Stimulated activated CD4-positive, alpha-beta T cell treated with anti-CD3 and anti-CD28 coated beads, Interleukin-2, amount 100 ng/mL, for 24 hours (primary cell): ENCODE results near the gene PAPLN.

ENCODE experiments used
- DNase-seq, 2 donors: peaks; one replicate each; pipeline ENCODE4 v3.0.0-alpha.2; 2020

Gene PAPLN

DNA sequence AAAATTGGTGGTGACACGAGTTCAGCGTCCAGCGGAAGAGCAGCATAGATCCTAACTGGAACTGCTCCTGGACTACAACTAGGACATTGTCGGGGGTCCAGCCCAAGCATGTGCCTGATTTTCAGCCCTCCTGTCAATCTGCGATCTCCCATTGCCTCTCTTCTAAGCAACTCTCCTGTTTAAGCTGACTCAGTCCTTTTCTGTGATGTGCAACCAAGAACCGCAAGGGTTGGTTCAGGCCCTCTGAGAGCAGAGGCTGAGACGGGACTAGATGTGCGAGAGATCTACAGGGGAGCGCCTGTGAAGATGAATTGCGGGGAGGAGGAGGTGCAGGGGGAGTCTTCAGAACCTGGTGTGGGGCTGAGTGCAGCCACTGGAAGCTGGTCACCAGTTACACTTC, 3.7 kb upstream of the PAPLN start:
- no peak for DNase-seq

DNA sequence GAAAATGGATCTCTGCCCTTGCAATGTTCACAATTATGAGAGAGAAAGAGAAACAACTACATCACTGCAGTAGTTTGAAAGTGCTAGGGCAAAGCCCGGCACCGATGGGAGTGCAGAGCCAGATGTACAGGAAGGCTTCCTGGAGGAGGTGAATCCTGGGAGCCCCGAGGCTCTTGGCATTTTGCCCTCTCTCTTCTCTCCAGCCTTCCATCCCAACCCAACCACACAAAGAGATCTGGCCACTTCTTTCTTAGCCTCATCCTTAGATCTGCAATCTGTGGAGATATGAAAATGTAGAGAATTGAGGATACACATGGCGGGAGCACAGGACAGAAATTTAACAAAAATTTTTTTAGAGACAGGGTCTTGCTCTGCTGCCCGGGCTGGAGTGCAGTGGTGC, 3.3 kb upstream of the PAPLN start:
- no peak for DNase-seq

DNA sequence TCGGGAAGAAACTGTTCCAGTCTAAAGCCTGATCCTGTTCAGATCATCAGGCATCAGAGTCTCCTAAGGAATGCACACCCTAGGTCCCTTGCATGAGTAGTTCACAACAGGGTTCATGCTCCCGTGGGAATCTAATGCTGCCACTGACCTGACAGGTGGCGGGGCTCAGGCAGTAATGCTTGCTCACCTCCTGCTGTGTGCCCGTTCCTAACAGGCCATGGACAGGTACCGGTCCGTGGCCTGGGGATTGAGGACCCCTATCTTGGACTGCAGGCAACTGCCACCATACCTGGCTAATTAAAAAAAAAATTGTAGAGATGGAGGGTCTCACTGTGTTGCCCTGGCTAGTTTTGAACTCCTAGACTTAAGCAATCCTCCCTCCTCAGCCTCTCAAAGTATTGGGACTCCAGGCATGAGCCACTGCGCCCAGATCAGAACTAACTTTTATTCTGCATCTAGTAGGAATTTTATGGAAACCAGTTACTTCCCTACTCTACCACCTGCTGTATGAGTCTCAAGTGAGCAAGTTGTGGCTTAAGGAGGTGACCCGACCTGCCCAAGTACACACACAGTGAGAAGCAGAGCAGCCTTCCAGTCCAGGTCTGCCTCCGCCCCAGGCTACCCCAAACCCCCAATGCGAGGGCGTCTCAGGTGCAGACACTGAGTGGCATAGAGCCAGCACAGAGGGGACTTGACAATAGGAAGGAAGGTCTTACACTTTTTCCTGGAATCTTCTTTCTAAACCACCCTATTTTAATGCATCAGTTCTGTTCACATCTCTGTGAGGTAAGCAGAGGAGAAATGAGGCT, 2.5 kb upstream of the PAPLN start:
- no peak for DNase-seq

DNA sequence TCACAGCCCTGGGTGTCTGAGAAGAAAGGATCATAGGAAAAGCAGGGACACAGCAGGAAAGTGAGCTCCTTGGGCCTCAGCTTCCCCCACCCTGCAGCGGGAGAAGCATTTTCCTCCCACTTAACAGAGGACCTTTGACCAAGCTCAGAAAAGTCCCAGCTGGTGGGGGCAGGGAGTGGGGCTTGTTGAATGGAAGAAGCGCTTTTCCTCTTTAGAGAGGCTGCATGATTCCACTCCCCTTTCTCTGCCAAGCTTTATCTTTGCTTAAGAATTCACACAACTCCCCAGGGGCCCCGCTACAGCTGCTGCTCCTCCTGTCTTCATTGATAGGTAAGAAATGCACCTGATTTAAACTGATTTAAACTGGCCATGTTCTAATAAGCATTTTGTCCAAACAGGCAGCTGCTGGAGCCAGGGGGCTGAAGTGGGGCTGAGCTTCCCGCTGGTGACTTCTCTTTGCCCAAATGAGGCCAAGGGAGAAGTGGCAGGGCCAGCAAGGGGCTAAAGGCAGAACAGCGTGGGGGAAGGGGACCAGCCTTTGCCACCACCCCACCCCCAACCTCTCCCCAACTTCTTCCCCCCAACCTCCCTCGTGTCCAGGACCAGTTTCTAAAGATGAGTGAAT, 1.7 kb upstream of the PAPLN start:
- DNase-seq = no peak

DNA sequence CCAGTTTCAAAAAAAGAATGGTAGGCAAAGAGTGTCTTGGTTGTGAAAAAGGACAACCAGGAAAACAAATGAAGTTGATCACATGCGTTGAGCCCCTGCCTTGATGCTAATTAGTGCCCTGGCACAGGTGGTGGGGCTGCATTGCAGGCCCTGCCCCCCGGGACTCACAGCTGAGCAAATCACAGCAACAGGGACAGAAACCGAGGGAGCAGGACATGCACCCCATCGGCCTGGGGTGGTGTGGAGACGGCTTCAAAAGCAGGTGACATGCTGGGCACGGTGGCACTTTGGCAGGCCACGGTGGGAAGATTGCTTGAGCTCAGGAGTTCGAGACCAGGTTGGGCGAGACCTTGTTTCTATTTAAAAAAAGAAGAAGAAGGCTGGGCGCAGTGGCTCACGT, 1.1 kb upstream of the PAPLN start:
- DNase-seq = no peak

DNA sequence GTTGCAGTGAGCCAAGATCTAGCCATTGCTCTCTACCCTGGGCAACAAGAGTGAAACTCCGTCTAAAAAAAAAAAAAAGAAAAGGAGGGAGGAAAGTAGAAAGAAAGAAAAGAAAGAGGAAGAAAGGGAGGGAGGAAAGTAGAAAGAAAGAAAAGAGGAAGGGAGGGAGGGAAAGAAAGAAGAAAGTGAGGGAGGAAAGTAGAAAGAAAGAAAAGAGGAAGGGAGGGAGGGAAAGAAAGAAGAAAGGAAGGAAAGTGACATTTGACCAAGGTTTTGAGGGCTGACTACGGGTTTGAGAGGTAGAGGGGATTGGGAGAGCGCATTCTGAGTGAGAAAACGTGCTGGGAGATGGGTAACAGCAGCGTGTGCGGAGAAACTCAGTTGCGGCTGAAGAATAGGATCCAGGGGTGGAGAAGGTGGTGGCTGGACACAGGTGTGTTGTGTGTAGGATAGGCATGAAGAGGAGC, 521 bp upstream of the PAPLN start:
- no peak for DNase-seq

DNA sequence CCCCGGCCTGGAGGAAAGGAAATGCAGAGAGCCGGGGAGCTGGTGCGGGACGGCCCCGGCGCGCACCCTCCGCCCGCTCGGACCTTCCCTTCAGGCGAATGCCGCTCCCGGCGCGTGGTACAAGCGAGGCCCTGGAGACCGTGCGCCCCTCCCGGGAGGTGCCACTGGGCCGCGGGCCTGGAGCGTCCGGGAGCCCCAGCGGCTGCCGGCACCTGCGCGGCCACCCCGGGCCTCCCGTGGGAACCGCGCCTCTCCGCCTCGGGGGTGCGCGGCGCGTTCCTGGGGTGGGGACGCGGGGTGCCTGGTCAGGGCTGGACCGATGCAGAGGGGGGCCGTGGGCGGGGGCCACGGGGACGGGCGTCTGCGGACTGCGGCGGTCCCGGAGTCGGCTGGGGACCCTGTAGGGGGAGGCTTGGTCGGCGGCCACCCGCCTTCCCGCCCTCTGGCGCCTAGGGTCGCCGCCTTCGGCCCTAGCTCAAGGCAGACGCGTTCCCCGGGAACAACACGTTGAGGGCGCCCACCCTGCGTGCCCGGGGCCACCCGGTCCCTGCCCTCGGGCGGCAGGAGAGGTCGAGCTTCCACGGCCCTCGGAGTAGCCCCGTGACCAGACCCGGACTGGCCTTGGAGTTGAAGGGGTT, 599 bp downstream of the PAPLN start:
- DNase-seq = no peak

DNA sequence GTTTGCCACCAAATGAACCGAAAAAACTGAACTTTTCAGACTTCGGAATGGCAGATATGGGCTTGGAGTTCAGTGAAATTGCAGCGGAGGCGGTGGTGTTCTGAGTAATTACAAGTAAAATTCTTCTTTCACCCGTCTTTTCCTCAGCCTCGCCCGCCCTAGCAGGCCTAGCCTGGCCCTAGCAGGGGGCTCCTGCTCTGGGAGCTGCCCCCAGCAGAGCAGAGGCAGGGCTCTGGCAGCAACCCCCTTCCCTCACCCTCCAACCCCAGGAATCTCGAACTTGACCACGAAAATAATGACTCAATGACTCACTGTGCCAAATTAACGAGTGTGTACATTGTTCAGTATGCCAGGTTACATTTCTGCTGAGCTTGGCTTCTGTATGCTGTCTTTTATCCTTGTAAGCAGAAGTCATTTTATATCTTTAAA, 1.1 kb downstream of the PAPLN start:
- no peak for DNase-seq

DNA sequence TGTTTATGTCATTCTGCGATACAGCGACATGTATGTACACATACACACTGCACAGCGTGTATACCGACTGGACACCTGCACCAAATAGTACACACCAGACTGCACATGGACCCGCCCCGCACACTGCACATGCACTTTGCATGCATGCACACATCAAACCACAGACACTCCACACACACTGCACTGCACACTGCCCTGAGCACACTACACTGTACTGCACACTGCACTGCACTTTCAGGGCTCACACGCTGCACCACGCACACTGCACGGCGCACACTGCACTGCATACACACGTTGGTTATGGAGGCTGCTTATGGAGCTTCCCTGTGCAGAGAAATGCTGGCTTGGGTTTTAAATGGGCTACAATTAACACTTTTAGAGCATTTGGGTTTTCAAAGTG, 1.6 kb downstream of the PAPLN start:
- DNase-seq = no peak

DNA sequence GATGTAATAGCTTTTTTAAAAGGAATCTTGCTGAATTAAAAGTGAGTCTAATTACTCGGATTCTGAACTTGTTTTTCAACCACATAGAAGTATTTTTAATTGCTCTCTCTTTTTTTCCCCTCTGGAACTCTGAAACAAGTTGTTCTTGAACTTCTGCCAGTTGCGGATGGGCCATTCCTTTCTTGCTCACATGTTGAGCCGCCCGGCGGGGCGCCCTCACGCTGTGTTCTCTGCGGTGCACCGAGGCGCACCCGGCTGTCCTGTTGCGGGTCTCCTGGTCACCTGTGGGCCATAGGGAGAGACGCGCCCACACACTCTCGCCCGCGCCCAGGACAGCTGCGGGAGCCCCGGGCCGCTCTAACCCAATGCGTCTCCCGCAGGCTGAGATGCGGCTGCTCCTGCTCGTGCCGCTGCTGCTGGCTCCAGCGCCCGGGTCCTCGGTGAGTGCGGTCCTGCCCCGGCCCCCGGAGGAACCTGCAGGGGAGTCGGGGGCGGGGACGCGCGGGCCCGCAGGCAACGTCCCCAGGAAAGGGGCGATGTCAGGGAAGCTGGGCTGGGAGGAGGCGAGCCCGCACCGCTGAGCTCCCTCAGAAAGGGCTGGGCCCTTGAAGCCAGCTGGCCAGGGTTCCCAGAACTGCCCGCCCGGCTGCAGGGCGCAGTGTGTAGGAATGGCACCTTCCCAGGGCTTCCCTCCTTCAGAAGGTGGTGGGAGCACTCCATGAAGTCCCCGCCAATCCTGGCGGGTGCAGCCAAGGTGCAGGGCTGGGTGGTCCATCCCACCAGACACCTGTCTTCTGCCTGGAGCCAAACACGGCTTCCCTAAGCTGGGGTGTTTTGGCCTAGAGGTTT, 2.3 kb downstream of the PAPLN start:
- DNase-seq = no peak

DNA sequence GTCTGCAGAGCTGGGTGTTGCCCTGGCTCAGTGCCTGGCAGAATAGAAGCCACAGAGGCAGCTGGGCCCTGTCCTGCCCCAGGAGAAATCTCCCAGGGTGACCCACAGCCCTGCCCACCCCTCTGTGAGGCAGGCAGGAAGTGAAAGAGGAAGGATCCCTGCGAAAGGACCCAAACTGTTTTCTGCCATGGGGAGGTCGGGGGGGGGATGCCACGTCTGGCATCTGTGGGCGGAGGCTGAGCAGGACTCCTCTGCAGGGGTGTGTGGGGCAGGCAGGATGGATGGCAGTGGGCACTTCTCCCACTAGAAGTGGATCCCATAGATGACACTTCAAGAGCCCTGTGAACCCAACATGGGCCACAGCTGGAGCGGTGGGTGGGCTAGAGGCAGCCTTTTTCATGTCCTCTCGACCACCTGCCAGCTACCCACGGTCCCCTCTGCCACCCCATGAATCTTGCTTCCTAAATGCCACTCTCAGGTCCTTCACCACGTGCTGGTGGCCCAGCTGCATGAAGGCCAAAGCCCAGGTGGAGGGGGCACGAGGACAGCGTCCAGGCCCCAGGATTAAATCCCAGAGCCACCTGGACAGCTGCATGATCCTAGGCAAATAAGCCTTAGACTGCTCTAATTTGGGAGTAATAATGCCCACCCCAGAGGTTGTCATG, 3.6 kb downstream of the PAPLN start:
- no peak for DNase-seq

DNA sequence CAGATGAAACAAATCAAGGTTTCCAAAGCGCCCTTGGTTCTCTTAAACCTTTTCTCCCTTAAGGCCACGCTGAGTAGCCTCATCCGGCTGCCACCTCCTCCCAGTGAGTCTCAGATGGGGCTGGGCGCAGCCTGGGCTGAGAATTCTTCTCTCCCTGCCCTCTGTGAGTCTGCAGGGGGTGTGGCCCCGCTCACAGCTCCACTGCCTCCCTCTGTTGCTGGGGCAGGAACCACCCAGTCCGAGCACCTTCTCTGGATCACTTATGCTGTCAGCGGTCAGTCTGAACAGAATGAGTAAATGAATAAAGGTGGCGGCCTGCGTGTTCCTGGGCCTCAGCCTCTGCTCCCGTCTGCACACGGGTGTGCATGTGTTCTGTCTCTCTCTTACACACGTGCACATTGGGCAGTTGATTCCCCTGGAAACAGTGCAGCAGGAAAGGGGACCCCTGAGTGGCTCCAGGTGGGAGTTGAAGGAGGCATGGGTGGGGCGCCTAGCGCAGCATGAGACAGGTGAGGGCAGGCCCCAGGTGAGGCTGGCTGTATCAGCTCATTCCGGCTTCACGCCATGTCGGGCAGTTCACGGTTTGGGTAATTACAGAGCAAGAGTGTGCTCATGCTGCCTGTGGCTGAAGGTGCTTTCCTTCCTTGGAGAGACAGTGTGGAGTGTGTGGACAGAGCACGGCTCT, 4.3 kb downstream of the PAPLN start:
- DNase-seq = no peak

DNA sequence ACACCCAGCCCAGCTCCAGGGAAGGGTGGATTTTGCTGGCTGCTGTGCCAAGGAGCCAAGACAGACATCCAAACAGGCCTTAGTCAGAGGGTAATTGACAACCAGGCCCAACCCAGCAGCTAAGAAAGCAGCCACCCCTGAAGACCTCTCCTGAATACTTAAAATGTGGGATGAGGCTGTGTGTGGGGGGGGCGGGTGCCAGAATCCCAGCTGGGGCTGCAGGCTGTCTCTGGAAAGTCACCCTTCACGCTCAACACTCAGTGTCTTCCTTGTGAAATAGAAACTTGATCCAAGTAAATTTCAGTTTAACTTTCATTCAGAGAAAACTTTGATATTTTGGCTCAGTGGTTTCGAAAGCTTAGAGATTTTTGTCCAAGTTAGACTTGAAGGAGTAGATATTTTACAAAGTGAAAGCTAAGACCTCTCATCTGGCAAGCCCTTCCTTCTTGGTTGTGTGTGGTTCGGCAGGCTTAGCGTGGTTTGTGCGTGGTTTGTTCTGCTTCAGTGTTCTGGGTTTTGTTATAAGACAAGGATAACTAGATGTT, 5.1 kb downstream of the PAPLN start:
- no peak for DNase-seq

DNA sequence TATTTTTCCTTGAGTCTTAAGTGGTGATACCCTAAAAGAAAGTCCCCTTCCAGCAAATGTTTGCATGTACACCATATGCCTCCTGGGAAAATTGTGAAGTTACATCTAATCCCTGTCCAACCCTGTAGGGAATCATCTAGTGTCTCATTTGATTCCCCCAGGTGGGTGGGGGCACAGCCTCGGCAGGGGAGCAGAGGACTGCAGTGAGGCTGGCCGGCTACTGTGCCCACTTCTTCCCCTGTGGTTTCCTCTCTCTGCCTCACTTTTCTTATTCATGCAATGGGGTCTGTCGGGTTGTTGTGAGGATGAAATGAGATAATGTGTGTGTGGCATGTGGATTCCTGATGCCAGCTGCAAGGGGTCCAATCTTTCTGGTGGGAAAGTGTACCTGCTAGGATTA, 6.0 kb downstream of the PAPLN start:
- no peak for DNase-seq

DNA sequence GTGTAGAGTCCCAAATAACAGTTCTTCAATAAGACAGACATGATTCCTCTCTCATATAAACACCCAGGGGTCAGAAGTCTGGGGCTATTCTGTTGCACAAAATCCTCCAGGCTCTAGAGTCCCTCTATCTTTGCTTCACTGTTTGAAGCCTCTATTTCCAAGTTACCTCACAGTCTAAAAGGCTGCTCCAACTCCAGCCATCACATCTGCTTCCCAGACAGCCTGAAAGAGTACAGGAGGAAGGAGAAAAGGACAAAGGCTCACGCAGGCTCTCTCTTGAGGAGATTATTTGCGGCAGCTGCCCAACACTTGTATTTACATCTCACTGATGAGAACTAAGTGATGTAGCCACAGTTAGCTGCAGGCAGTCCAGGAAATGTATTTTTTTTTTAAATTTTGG, 6.4 kb downstream of the PAPLN start:
- no peak for DNase-seq

DNA sequence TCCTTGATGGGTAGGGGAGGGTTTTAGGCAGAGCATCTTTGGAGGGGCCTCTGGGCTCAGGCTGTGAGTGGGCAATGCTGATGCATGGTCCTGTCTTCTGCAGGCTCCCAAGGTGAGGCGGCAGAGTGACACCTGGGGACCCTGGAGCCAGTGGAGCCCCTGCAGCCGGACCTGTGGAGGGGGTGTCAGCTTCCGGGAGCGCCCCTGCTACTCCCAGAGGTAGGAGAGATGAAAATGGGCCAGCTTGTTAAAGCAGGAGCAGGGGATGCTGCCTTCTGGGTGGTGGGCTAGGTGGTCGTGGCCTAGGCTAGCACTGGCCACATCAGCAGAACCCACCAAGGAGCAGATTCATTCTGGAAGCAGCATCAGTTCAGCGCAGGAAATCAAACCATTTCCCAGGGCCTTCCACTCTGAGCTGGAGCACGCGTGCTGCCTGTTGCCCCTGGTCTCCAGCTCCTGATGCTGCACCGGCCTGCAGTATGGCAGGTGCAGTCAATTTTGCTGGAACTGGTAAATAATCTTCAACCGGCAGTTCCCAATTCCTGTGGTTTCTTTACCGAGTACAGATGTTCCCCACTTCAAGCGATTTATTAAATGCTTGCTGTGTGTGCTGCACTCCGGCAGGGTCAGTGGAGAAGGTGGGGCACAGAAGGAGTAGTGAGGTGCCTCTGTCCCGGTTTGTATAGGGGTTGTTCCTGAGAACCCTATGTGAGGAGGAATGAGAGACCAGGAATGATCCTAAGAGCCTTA, 7.4 kb downstream of the PAPLN start:
- DNase-seq = no peak

DNA sequence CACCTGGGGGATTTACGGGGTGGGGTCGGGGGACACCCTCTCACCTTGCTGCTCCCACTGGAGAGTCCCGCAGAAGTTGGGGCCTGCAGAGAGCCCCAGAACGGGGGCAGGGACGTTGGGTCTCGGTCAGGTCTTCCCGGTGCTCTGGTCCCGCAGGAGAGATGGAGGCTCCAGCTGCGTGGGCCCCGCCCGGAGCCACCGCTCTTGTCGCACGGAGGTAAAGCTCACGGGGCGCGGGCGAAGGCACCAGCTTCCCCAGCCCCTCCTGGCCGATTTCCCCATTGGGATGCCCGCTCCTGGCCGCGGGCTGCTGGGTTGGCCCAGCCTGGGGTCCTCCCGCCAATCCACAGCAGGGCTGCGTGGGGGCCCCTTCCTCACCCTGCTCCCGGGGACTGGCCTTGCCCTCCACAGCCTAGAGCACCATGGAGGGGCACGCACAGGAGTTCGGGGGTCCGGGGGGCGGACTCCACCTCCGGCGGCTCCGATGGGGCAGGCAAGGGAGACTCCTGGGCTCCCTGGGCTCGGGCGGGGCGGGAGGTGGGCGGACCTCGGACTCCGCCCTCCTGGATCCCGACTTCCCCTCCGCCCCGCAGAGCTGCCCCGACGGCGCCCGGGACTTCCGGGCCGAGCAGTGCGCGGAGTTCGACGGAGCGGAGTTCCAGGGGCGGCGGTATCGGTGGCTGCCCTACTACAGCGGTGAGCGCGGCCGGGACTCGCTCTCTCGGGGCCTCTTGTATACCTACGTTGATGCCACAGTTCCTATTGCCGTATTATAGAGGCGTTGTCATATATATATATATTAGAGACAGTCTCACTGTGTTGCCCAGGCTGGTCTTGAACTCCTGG, 8.4 kb downstream of the PAPLN start:
- DNase-seq = peak; percentile 51 to 64

DNA sequence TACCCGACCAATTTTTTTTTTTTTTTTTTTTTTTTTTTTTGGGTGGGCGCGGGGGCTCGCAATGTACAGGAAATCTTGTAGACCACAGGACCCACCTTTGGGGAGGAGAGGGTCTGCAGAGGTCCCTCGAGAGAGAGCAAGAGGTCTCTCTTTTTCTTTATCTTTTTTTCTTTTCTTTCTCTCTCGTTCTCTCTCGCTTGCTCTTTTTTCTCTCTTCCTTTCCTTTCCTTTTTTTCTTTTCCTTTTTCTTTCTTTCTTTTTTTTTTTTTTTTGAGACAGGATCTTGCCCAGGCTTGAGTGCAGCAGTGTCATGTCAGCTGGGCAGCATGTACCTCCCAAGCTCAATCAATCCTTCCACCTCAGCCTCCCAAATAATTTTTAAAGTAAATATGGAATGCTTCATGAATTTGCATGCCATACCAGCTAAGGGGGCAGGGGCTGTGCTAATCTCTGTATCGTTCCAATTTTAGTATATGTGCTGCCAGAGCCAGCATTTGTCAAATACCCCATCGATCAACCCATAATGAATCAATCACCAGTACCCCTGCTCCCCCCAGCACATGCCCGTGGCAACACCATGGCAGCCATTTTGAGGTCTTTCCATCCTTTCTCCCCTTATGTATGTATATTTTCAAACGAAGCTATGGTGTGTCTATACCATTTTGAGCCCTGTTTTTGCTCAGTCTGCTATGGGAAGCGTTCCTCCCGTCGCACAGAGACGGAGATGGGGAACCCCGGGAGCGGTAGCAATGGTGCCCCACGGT, 9.3 kb downstream of the PAPLN start:
- DNase-seq = no peak
